Right forelimb (tissue), 1 donor: ENCODE results near the gene TSTD2.
"Not testable (repeated sequence)": the region's sequence is repeated elsewhere in the genome, so short reads cannot be mapped to it uniquely, and the experiment has no call there.

Experiments used
- DNase-seq: peaks from one replicate; pipeline ENCODE4 v3.0.0-alpha.2; 2018

The TSTD2 gene

GRCh38 chr9:97581590-97581989, 51.6 kb downstream of the TSTD2 start:
- not testable (repeated sequence) for DNase-seq

DNA sequence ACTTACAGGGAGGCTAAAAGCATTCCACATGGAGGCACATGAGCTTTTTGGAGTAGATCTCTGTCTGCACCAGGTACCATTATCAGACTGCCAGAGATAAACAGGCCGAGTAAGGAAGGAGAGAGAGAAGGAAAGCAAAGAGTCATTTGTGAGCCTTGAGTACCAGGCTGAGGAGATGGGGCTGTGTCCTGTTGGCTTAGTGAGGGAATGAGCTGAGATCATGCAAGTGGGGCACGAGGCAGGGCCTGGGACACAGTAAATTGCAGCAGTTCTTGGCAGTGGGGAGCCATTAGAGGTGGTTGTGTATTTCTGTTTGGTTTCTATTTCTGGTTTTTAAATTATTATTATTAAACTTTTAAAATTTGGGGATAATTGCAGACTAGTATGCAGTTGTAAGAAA, 53.3 kb downstream of the TSTD2 start:
- no peak for DNase-seq

DNA sequence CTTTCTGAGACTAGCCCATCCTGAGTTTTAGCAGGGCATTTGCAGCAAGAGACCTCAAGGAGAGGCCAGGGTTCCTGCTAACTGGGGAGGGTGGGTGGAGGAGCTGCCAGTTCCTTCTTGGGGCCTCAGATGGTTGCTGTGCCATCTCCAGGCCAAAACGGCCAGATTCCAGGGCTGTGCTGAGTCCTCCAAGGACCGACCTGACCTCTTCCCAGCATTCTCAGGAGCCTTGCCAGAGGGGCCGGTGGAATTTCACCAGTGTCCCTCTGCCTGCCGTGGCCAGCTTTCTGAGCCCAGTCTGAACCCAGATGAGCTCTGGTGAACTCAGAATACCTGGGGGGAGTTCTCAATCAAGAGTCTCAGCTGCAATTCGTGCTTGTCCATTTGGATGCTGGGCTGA, 54.3 kb downstream of the TSTD2 start:
- no peak for DNase-seq

GRCh38 chr9:97577051-97577450, 56.1 kb downstream of the TSTD2 start:
- no peak for DNase-seq

DNA sequence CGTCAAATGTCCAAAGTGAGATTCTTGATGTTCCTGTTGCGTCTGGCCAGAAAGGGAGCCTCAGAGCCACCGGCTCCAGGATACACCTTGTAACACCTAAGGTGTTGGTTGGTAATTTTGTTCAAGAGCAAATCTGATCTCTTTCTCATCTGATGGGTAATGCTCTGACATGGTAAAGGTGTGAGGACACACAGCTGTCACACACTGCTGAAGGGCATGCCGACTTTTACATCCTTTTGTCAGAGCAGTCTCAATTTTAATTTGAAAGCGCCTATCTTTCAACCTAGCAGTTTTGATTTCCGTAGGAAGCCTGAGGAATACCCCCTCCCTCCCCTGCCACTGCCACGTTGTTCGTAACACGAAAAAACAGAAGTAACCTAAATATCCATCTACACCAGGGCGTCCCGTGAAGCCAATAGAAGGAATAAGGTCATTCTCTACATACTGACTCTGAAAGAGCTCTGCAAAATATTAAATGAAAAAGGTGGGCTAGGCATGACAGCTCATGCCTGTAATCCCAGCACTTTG, 57.4 kb downstream of the TSTD2 start:
- DNase-seq: no peak

GRCh38 chr9:97574921-97575672, 58.1 kb downstream of the TSTD2 start:
- not testable (repeated sequence) for DNase-seq

DNA sequence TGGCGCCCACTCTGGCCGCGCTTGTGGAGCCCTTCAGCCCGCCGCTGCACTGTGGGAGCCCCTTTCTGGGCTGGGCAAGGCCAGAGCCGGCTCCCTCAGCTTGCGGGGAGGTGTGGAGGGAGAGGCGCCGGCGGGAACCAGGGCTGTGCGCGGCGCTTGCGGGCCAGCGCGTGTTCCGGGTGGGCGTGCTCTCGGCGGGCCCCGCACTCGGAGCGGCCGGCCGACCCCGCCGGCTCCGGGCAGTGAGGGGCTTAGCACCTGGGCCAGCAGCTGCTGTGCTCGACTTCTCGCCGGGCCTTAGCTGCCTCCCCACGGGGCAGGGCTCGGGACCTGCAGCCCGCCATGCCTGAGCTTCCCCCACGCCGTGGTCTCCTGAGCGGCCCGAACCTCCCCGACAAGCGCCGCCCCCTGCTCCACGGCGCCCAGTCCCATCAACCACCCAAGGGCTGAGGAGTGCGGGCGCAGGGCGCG, 59.0 kb downstream of the TSTD2 start:
- not testable (repeated sequence) for DNase-seq

DNA sequence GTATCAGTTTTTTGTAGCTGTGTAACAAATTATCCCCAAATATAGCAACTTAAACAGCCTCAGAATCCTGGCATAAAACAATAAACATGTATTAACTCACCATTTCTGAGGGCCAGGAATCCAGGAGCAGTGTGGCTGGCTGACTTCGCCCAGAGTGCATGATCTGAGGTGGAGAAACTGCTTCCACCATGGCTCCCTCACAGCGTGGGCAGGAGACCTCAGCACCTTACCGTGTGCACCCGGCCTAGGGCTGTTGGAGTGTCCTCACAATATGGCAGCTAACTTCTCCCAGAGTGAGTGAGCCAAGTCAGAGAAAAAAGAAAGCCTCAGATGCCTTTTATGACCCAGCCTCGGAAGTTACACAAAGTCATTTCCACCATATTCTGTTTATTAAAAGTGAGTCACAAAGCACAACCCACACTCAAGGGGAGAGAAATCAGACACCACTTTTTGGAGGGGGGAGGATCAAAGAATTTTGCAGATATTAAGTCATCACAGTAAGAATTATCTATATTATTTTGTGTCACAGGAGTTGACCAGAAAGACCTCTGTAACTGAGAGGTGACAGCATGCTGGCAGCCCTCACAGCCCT, 59.6 kb downstream of the TSTD2 start:
- DNase-seq: no peak

DNA sequence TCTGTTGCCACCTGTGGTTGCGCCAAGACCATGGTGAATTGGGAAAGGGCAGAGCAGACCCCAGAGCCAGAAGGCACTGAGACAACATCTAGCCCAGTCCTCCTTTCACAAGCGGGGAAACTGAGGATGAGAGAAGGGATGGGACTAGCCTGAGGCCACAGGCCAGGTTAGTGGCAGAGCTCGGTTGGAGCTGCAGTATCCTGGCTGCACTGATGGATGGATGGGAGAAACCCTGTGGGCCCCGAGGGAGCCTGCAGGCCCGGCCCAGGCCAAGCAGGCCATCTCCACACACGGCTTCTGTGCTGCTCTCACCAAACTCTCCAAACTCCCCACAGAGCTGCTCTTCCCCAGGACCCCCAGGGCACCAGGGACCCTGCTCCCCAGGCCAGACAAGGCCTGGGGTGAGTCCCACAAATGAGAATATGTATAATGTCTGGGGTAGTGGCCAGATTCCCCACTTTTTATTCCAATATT, 60.2 kb downstream of the TSTD2 start:
- DNase-seq: no peak

GRCh38 chr9:97572196-97572891, 60.8 kb downstream of the TSTD2 start:
- DNase-seq: no peak

DNA sequence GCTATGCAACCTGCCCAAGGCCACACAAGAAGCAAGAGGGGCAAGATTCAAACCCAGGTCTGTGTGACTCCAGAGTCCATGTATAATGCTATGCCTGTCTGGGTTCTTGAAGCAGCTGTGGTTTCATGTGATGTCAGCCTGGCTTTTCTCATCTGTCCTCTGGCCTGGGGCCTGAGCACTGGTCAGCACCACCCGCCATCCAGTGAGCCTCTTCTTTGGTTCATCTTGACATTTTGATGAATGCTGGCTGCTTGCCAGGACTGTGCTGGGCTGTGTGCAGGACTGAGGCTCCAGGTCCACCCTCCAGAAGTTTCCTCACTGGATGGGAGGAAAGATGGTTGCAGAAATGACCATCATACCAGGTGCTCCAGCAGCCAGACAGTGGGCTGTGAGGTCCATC, 61.5 kb downstream of the TSTD2 start:
- DNase-seq: no peak

GRCh38 chr9:97570899-97571298, 62.3 kb downstream of the TSTD2 start:
- DNase-seq: peak; percentile 59

DNA sequence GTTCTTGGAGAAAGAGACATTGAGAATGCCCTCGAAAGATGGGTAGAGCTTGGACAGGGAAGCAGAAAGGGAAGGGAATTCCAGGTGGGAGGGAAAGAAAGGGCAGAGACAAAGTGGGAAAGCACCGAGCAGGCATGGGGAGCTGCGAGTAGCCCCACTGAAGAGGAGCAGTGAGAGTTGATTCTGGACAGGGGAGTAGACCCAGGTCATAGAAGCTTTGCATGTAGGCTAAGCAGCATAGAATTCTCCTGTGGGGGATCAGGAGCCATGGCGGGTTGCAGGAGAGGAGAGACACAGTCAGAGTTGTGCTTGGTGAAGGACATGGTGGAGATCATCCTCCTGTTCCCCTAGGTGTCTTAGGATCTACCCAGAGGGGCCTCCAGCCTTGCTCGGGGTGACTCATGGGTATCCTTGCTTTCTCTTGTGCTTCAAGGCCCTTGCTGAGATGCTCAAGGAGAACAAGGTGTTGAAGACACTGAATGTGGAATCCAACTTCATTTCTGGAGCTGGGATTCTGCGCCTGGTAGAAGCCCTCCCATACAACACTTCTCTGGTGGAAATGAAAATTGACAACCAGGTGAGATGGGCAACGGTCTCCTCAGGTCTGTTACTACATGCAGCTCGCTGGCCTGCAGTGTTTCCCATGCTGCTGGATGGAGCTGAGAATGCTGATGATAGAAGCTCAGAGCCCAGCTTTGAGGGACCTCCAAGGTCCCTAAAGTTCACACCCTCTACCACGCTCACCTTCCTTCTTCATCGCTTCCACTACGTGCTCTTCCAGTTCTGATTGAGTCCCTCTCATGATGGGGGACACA, 64.5 kb downstream of the TSTD2 start:
- no peak for DNase-seq

DNA sequence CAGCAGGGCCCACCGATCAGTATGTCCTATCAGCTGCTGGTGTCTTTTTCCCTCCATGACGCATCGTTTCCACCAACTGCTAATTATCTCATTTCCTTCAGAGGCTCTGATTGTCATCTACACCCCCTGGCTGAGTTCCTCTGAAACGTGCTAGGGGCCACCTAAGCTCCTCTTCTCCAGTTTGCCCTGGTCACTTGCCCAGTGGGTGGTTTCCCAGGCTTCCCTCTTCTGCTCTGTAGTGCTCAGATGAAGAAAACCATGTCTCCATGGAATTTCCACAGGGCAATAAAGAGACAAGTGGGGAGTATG, 65.3 kb downstream of the TSTD2 start:
- DNase-seq: no peak

DNA sequence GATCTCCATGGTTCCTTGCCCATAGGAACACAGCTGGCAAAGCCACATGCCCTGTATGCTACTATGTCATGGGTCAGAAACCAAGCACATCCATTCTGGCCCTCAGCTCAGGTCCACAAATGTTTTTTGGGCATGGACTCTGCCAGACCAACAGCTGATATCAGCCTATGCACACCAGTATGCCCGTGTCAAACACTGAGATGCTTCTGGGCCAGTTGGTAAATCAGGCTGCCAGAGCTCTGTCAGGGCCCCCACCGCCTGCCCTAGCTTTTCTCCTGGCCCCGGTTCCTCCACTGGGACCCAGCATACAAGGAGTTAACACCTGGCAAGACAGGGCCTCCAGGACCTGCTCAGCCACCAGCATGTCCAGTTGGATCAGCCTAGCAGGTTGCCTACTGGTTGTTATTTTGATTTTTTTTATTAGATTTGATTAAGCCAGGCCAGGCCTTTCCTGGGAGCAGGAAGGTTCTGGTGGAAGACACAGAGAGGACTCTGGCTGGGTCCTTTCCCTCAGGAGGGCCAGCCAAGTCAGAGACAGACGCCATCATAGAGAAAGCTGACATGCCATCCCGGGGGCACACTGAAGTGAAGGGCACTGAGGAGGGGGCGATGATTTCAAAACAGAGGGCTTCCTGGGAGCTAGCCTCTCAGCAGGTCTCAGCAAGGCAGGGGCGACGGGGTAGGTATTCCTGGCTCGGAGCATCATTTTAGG, 65.8 kb downstream of the TSTD2 start:
- no peak for DNase-seq

GRCh38 chr9:97565262-97565661, 67.9 kb downstream of the TSTD2 start:
- no peak for DNase-seq

DNA sequence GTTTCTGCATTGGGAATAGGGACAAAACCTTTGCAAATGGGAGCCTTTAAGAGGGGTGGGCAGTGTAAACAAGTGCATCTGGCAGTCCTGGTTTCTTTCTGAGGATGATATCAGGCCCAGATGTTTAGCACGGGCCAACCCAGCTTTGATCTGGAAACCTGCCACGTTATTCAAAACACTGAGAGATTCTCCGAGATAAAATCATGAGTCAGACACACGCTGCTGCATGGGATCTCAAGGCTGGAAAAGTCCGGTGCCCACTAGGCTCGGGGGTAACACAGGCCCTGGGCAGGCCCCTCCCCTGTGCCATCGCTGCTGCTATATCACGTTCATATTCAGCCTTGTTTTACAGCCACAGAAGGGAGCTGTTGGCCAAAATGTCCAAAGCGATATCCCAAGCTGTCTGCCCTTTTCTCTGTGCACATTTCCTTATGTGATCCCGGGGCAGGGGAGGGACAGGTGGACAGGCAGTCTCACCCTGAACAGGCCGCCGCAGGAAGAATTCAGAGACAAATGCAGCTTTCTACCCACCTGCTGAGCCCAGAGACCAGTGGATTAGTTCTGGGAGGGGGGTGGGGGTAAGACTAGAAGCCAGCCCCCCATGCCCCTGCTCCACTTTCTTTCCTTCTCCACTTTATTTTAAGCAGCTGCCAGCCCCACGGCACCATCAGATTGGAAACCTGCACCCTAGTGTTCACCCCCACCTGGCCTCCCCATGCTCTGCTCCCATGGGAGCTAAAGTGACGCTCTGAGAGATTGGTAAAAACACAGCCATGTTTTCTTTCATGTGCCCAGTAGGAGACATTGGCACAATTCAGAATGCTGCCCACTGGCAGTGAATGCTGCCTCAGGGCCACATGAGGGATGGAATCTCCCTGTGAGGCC, 68.6 kb downstream of the TSTD2 start:
- DNase-seq: no peak

DNA sequence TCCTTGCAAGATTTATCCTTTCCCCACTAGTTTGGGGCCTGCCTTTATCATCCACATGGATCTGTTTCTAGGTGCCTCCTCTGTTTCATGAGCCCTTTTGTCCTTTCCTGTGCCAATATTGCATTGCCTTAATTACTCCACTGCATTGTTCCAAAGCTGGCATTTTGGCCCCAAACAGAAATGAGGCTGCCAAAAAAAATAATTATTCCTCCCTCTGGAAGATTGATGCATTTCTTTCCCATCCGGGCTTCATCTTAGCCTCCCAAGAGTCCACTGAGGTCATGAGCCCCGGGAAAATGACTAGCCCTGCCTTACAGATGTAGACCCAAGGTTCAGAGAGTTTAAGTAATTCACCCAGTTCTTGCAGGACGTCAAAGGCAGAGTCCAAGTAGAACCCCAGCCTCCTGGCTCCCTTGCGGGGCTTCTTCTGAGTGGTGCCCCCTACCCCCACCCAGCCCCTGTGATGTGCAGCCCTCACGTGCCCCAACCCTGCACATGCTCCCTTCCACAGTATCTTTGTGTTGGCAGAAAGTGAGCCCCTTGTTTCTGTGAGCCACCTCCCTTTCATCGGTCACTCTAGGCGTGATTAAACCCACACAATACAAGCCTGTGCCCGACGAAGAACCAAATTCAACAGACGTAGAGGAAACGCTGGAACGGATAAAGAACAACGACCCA, 69.6 kb downstream of the TSTD2 start:
- DNase-seq: no peak

DNA sequence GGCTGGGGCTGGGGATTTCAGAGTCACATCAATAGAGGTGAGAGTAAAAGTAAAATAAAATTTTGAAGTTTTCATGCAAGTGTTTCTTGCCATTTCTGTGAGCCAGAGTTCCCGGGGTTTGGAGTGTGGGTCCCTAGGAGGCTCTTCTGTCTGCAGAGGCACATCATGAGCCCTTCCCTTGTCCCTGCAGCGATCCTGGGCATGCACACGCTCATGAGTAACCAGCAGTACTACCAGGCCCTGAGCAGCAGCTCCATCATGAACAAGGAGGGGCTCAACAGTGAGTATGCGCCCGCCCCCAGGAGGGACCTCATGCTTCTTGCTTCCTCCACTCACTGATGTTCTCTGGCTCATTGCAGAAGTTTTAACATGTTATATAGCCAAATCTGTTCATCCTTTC, 70.6 kb downstream of the TSTD2 start:
- DNase-seq: no peak

GRCh38 chr9:97561501-97561900, 71.7 kb downstream of the TSTD2 start:
- no peak for DNase-seq

DNA sequence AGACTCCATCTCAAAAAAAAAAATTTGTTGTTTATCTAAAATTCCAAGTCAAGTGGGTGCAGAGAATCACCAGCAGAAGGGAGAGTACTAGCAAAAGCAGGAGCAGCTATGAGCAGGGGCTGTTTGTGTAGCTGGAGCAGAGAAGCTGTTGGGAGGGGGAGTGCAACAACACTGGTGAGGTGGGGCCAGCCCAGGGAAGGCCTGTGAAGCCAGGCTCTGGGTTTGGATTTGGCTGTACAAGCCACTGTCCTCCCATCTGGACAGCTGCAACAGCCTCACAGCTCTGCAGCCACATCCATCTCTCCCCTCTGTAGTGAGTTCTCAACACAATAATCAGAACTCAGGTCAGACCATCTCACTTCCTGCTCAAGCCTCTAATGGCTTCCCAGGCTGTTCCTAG, 72.3 kb downstream of the TSTD2 start:
- no peak for DNase-seq
